ENCODE results near the gene SPNS2.

DNA sequence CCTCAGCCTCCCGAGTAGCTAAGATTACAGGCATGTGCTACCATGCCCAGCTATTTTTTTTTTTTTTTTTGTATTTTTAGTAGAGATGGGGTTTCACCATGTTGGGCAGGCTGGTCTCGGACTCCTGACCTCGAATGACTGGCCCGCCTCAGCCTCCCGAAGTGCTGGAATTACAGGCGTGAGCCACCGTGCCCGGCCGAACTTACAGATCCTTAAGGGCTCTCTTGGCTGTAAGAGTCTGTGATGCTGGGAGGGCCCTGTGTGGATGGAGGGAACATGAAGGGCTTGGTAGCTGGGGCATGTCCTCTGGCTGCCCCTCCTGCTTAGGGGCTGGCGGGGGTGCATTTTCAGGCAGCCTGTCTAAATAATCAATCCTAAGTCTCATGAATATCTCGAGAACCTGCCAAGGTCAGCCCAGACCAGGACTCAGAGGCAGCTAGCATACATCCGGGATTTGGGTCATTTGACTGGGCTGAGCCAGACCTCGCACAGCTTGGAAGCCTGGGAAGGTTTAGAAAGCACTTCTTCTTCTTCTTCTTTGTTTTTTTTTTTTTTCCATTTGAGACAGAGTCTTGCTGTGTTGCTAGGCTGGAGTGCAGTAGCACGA lies 47.9 kb upstream of the SPNS2 start:
- TF ChIP-seq POLR2A (IDR thresholded peaks at IDR 0.05) (no peak), POLR2AphosphoS5 (IDR thresholded peaks at IDR 0.05) (no peak), EP300 (IDR thresholded peaks at IDR 0.05) (no peak)
- TF ChIP-seq, protein P1, sequence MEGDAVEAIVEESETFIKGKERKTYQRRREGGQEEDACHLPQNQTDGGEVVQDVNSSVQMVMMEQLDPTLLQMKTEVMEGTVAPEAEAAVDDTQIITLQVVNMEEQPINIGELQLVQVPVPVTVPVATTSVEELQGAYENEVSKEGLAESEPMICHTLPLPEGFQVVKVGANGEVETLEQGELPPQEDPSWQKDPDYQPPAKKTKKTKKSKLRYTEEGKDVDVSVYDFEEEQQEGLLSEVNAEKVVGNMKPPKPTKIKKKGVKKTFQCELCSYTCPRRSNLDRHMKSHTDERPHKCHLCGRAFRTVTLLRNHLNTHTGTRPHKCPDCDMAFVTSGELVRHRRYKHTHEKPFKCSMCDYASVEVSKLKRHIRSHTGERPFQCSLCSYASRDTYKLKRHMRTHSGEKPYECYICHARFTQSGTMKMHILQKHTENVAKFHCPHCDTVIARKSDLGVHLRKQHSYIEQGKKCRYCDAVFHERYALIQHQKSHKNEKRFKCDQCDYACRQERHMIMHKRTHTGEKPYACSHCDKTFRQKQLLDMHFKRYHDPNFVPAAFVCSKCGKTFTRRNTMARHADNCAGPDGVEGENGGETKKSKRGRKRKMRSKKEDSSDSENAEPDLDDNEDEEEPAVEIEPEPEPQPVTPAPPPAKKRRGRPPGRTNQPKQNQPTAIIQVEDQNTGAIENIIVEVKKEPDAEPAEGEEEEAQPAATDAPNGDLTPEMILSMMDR (IDR thresholded peaks at IDR 0.05): no peak
